Ovary (tissue), 3 donors: Measurements from ENCODE around the gene PPP1R9A.

Source experiments
- CTCF ChIP-seq, 3 donors: fragments of 450-650 bp in 2 of 3; fragments of 200-600 bp in 1 of 3; IDR thresholded peaks; one replicate each; pipeline versions ENCODE4 v1.5.1 to v1.8.0; 2016 to 2022; ENCODE audit warnings: antibody characterized with exemption in 3 of 3, mild to moderate bottlenecking in 1 of 3
- POLR2A ChIP-seq: fragments of 450-650 bp; IDR thresholded peaks from one replicate; pipeline ENCODE4 v1.6.1; 2017; ENCODE audit warnings: antibody characterized with exemption, mild to moderate bottlenecking, moderate library complexity
- donor health status: DM: no; HTN: no; CAD: no.

GRCh38 chr7:95002775-95003174 lies 95.4 kb downstream of the PPP1R9A start:
- TF ChIP-seq CTCF (IDR thresholded peaks at IDR 0.05) (no peak), POLR2A (no peak)
